Skin of body (tissue), 2 donors: ENCODE data around the gene FBXL7. TPM values are rescaled to one million over a fixed set of nuclear protein-coding genes. Genes with fewer than 3 reads are reported as not detected.

Experiments
- DNase-seq: peaks from one replicate; lab custom pipeline; 2025; lab: John Stamatoyannopoulos, UW
- total RNA-seq: library from RNA; depleted of rRNA; stranded (reverse); fragments of >200 nt; gene quantifications from one replicate; pipeline ENCODE4 v1.2.3, GENCODE V29; 2014

The FBXL7 gene
- total RNA-seq, 1 donor from 2014 or later, result 8.6 TPM

DNA sequence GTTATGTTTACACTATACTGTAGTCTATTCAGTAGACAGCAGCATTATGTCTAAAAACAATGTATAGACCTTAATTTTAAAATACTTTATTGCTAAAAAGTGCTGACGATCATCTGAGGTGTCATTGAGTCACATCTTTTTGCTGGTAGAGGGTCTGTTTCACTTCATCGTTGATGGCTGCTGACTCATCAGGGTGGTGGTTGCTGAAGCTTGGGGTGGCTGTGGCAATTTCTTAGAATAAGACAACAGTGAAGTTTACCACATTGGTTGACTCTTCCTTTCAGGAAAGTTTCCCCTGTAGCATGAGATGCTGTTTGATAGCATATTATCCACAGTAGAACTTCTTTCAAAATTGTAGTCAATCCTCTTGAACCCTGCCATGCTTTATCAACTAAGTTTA lies 150.3 kb downstream of the FBXL7 start:
- DNase-seq, result no peak

DNA sequence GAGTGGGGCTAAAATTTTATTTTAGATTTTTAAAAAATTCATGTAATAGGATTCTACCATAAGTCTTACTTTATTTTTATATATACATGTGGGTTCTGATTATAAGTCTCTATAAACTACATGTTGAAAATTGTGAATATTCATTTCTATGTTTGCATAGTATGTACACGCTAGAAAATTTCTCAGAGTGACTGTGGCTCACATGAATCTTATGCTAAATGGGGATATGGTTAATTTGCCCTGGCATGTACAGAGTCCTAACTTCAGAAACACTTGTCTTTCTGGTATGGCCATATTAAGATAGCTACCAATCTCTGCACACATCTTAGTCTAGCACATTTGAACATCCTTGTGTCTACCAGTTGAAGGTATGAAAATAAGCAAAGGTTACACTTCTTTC lies 154.8 kb downstream of the FBXL7 start:
- no peak for DNase-seq

DNA sequence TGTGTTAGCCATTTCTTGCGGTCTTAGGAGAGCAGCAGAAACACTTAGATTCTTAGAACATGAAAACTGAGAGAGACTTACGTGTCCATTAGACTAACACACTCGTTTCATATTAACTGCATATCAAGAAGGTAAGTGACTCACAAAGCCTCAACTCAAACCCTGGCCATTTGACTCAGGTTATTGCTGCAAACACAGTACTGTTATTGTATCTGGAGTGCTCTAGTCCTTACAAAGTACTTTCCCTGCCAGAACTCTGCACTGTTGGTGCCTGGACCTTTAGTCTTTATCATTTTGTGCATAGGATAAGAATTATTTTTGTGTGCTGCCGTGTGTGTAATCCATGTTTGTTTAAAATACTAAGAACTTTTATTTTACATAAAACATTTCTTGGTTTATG lies 155.7 kb downstream of the FBXL7 start:
- no peak for DNase-seq

DNA sequence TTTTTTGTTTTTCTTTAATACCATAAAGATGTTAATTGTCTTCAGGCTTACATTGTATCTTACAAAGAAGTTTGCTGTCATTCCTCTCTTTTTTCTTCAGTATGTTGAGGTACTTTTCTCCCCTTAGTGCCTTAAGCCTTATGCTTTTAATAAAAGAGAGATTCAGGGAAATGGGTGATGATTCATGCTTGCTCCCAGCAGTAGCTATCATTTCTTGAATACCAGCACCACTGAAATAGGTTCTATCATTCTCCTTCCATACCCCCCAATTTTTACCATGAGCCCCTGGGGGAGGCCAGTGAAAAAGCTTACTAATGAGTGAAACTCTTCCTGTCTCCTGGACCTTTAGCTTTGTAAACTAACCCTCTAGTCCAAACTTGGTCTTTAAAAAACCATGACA lies 165.0 kb downstream of the FBXL7 start:
- DNase-seq, result no peak

DNA sequence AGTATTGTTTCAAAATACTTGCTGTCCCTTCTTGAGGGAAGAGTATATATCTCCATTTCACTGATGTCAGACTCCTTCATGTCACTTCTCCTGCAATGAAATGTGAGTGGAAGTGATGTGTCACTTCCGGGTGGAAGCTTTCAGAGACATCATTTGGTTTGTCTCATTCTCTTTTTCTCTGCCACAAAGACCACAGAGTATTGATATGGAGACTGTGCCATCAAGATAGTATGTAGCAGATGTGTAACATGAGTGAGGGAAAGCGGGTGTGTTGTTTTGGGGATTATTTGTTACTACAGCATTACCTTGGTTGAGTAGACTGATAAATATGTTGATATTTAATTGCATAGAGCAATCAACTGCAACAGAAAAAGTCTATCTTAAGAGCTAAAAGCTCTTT lies 169.8 kb downstream of the FBXL7 start:
- DNase-seq, result no peak

DNA sequence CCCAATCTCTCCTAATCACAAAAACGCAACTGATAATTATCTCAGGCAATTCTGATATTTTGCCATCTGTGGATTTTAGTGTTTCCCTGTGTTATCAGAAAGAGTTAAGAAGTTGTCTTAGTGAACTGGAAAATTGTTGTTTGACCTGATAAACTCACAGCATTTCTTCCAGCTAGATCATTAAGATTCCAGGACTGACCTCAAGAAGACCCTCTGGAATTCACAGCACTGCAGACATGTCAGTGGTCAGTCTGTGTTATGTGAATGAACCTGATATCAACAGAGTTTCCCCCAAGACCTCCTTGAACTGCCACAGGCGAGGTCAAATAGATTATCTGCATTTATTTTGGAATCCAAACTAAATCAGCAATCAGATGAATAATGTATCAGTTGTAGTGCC lies 174.7 kb downstream of the FBXL7 start:
- DNase-seq, result no peak

DNA sequence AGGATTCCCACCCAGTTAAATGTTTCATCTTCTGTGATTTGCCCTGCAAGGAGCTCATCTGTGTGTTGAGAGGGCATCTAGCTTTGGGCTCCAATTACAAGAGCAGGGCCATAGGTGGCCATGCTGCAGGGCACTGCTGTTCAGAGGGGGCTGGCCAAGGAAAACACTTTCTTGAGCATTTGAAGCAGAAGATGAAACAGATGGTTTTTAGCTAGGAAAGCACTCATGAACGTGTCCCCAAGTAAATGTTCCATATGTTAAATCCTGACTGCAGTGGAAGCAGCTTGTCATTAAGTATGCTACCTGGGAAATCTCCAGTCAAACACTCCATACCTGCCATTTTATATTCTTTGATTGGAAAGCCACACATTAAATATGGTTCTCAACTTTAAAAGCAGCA lies 176.6 kb downstream of the FBXL7 start:
- no peak for DNase-seq

DNA sequence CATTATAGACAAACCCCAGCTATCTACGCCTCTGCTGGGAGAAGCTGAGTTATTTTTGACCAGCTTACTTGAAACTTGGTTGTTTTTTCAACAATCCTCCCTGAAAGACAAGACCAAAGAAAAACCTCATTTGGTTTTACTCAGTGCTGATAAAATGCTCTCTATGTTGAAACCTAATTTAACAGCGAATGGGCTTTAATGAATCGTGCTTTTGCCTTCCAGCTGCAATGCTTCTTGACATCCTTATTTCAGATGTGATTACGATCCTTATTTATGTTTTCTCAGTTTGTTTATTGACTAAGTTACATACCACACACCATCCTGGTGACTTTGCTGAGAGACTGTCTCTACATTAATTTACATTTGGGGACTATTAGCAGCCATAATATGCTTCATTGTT lies 179.2 kb downstream of the FBXL7 start:
- DNase-seq, result no peak

DNA sequence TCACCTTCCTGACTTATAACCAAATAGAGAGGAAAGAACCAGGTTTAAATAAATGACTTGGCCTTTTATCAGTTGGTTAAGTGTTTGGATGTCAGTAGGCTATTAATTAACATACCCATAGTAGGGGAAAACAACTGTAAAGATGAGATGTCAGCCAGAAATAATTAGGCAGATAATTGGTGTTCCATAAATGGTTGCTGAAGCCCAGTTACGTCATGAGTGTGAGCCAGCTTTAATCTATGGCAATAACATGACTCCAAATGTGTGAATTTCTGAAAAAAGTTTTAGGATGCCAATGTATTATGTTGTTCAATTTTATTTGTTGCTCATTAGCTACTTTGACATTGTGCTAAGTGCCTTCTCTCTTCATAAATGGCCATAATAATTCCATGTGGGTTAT lies 180.5 kb downstream of the FBXL7 start:
- DNase-seq, result no peak

DNA sequence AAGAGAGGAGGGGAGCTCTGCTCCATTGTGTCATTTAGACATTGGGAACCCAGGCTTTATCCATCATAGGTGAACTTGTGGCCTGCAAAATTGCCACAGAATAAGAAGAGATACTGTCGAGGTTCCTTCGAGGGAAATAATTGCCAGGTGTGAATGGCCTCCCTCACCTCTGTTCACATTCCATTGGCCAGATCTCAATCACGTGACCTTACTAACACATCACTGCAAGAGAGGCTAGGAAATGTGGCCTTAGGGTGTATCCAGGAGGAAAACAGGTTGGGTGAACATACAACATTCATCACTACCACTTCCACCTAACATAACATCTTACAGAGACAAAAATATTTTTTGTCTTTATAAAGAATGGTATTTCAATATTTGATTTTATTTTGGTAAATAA lies 182.1 kb downstream of the FBXL7 start:
- DNase-seq, result no peak

DNA sequence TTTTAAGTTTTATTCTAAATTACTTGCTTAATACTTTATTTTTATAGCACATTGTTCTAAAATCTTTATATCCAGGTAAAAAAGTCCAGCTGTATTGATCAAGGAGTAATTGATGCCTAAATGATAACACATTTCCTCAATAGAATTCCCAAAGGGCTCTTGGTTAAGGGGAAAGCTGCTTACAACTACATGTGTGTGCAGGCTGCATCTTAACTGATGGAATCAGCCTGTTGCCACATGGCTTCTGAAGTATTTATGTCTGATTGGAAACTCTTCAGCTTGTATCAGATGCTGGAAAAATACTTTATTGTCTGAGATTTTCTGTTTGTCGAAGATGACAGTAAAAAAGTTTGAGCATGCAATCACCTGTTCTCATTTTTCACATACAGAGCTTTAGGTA lies 182.6 kb downstream of the FBXL7 start:
- DNase-seq, result peak; percentile 41

DNA sequence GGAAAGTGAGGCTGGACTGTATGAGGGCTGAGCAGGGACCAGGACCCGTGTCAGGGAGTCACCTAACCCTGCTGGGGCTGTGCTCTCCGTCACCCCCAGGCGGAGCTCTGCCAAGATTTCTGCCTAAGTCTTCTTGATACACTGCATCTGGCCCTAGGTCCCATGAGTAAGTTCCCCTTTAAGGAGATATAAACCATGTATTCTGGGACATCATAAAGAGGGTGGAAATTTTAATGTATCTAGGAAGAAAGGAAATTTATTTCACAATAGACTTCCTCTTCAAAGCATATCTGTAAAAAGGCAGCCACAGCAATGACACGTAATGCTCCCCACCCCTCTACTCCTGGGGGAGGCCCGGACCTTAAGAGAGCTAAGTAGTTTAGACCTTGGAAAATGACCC lies 183.4 kb downstream of the FBXL7 start:
- no peak for DNase-seq

DNA sequence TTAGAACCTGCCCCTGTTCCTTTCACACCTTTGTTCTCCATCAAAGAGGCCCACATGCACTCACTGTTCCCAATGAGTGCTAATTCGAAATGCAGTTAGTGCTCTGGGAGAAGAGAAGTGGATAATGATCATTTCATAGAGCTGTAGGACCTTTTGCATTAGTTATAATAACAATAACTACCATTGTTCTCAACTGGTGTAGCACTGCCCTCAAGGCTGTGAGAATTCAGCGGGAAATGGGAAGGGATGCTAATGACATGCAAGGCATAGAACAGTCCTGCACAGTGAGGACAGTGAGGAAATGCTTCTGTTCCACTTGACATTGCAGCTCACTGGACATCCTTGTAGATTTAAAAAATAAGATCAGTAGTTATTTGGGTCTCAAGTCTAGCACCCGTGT lies 187.4 kb downstream of the FBXL7 start:
- no peak for DNase-seq

DNA sequence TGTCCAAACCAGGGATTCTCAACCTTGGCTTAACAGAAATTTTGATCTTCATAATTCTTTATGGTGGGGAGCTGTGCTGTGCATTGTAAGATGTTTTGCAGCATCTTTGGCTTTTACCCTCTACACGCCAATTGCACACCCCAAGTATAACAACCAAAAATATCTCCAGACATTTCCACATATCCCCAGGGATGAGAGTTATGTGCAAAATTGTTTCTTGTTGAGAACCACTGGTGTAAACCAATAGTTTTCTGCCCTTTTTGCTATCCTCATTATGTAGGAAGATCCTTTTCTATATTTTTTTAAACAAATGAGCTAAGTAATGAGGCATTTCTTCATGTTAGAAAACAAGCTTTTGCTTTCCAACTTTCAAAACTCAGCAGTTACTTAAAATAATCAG lies 189.9 kb downstream of the FBXL7 start:
- DNase-seq, result no peak

DNA sequence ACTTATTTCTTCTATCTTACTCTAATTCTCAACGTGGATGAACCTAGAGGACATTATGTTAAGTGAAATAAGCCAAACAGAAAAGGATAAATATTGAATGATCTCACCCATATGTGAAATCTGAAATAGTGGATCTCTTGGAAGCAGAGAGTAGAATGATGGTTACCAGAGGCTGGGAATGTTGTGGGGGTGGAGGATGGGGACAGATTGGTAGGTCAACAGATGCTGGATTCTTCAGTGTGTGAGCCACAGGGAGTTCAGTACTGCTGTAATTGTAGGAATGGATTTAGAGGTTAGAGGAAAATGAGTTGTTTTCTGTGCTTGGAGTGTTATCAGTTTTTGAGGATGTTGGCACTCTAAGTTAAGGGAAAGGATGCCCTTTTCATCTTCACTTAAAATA lies 190.6 kb downstream of the FBXL7 start:
- no peak for DNase-seq

DNA sequence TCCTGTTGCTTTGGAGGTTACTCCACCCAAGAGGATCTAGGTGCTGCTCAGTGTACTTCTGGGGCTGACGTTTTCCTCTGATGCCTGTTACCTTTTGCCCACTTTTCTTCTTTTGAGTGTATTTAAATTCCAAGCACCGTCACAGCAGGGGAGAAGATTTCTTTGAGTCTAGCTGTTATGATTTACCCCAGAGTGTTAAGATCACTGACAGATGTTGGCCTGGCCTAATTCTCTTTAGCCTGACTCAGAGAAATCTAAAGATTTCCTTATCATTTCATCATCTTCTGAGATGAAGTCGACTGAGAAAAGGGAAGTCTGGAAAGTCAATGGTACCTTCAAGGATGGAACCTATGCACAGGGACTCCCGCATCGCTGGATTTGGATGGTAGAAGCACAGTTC lies 191.5 kb downstream of the FBXL7 start:
- DNase-seq, result no peak

DNA sequence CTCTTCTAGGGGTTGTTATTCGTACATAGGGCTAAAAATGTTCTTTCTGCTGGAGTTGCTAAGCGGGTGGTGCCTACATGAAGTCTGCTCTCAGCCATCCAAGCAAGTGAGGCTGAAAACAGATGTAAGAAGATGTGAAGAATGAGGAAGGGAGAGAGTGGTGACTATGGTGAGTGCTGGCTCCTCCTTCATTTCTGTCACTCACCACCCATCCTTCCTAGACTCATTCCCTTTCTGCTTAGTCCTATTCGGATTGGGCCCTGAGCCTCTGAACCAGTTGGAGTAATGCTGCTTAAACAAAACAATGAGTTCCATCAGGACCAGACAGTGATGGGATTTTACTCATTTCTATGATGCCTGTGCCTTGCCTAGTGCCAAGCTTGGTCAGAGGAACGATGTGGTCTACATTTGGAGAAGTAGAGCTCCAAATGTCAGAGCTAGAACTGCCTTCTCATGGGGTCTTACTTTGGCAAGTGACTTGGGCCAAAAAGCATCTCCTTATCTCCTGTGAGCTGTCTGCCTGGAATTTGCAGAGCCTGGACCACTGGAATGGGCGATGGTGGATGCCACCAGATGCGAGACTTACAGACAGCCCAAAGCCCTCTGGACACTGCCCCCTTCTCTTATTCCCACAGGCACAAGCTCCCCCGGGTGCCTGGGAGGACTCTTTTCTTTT lies 192.9 kb downstream of the FBXL7 start:
- no peak for DNase-seq

DNA sequence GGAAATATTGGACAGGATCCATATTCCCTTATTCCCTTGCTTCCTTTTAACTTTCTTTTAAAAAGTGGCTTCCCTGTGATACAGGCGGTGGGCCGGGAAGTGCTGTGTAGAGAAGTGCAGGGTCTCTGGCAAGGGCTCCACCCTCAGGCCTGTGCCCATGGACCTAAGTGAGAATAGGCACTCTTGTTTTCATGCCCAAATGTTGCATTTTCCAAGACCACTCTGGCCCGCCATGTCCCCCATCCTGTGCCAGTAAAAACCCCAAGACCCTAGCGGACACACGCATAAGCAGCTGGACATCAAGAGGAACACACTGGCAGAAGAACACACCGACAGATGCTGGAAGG lies 193.4 kb downstream of the FBXL7 start:
- DNase-seq, result no peak

DNA sequence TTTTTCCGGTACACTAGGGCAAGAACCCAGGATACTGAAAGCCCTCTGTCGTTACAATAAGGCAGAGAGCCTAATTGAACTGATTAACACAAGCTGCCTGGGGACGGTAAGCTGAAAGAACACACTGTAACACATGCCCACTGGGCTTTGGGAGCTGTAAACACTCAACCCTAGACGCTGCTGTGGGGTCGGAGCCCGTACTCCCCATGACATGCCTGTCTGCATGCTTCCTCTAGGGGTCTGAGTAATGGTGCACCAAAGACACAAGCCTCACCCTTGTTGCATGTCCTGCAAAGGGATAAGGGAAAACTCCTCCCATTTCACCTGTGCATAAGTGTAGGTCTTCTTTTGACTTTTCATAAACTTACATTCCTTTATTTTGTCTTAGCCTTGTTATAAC lies 194.0 kb downstream of the FBXL7 start:
- DNase-seq, result no peak

DNA sequence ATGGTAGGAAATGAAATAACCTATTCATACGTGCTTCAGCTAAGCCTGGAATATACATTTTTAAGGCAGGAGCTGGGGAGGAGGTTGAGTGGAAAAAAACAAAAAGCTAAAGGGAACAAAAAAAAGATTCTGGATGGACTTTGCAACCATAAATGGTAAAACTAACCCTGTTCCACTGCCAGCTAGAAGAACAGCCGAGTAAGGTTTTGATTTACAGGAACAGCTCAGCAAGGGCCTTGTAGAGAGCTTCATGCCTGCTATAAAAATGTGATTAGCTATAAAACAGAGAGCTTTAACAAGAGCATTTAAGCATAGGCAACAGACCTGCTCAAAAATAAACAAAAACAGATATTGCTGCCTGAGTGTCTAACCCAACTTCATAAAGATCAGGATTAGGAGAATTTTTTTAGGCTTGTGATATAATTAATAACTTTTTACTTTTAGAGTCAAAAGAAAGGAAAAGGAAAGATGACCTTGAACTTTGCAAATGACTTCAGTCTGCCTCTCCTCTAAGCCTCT lies 194.8 kb downstream of the FBXL7 start:
- DNase-seq, result no peak

DNA sequence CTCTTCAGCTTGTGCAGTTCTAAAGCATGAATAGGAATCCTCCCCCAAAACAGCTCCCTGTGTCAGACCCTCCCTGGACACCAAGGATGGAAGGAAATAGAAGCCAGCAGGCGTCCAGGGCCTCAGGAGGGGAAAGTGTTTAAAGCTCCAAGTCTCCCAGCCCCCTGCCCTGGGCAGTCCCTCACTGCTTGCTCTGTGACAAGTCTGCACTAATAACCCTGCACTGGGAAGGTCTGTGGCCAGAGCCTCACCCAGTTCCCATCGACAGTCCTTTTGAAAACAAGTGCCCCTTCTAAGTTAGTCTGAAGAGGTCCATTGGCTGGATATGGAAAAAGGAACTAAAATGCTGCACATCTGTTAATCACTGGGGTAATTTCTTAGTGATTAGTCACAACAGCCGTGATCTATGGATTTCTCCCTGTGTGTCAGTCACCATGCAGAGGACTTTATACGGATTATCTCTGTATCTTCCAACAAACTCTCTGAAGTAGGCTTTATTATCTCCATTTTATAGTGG lies 195.3 kb downstream of the FBXL7 start:
- peak; percentile 21 for DNase-seq

DNA sequence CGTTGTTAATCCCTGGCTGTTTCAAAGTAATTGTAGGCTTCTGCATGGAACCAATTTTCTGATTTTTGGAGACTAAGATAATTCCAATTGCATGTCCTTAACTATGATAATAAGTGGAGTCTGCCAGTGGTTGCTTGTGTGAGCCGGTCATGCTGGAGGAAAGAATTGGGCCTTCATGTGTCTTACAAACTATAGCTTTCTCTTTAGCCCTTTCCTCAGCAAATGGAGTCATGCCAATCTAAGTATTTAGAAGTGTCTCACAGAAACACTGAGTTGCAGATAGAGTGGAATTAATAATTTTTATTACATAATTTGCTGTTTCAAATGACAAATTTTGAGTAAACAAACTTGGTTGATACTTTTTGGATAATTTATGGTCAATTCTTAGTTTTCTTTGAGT lies 200.4 kb downstream of the FBXL7 start:
- no peak for DNase-seq

DNA sequence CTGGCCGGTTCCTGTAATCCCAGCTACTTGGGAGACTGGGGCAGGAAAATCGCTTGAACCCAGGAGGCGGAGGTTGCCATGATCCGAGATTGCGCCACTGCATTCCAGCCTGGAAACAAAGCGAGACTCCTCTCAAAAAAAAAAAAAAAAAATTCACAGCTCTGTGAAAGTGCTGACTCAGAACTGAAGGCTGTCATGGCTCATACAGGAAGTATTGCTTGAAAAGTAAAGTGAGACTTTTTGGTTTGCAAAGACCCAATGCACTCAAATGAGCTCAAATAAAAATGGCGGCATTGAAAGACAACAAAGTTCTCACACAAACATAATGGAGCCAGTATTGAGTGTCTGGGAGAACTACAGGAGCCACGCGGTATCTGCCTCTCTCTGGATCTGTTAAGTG lies 202.1 kb downstream of the FBXL7 start:
- no peak for DNase-seq

DNA sequence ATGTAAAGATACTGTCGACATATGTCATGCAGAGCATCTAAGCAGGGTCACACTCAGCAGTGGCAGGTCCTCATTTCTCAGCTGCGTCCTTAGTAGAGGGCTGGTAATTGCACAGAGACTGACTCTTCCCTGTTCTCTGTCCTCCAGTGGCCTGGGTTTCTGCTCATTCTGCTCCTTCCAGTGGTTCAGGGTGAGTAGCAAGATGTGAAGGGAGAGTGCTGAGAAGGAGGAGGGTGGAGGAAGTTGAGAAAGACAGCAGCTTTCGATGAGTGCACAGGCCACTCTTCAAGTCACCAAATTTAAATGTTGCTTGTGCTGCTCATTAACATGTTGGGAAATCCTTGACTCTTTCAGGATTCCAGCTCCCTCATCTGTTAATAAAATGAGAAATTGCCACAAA lies 203.9 kb downstream of the FBXL7 start:
- peak; percentile 20 for DNase-seq
